ENCODE measurements around the gene GJB4.
"Not testable (repeated sequence)": the region's sequence is repeated elsewhere in the genome, so short reads cannot be mapped to it uniquely, and the experiment has no call there.

Gene GJB4

GRCh38 chr1:34759503-34760357 is at the start of gene GJB4:
GJB4 (plus strand) TSS chr1:34759740; CDS start chr1:34761255, 1,515 bp downstream.
- no peak for DNase-seq (ENCODE audit: low spot score)

- no peak for DNase-seq (ENCODE audit: low spot score)
Observed at GRCh38 chr1:34710812-34711211, 48.7 kb upstream of the GJB4 start.

- no peak for DNase-seq (ENCODE audit: low spot score)
Observed at GRCh38 chr1:34711485-34711884, 48.1 kb upstream of the GJB4 start.

- no peak for DNase-seq (ENCODE audit: low spot score)
Observed at GRCh38 chr1:34712007-34712688, 47.4 kb upstream of the GJB4 start.

- no peak for DNase-seq (ENCODE audit: low spot score)
Observed at GRCh38 chr1:34713443-34713842, 46.1 kb upstream of the GJB4 start.

GRCh38 chr1:34714386-34714785 is 45.2 kb upstream of the GJB4 start:
- DNase-seq (ENCODE audit: low spot score): no peak

- DNase-seq (ENCODE audit: low spot score): no peak
Observed at GRCh38 chr1:34715139-34715538, 44.4 kb upstream of the GJB4 start.

- no peak for DNase-seq (ENCODE audit: low spot score)
Observed at GRCh38 chr1:34721241-34721640, 38.3 kb upstream of the GJB4 start.

GRCh38 chr1:34721646-34722355 is 37.7 kb upstream of the GJB4 start:
- DNase-seq (ENCODE audit: low spot score): no peak

- DNase-seq (ENCODE audit: low spot score): no peak
Observed at GRCh38 chr1:34726861-34727260, 32.7 kb upstream of the GJB4 start.

GRCh38 chr1:34730485-34730884 is 29.1 kb upstream of the GJB4 start:
- no peak for DNase-seq (ENCODE audit: low spot score)

- DNase-seq (ENCODE audit: low spot score): not testable (repeated sequence)
Observed at GRCh38 chr1:34732831-34733230, 26.7 kb upstream of the GJB4 start.

GRCh38 chr1:34736692-34737091 is 22.8 kb upstream of the GJB4 start:
- no peak for DNase-seq (ENCODE audit: low spot score)

- DNase-seq (ENCODE audit: low spot score): not testable (repeated sequence)
Observed at GRCh38 chr1:34737236-34737635, 22.3 kb upstream of the GJB4 start.

GRCh38 chr1:34739613-34740012 is 19.9 kb upstream of the GJB4 start:
- no peak for DNase-seq (ENCODE audit: low spot score)

GRCh38 chr1:34740161-34740868 is 19.2 kb upstream of the GJB4 start:
- no peak for DNase-seq (ENCODE audit: low spot score)

GRCh38 chr1:34742667-34743270 is 16.8 kb upstream of the GJB4 start:
- DNase-seq (ENCODE audit: low spot score): peak; percentile 95

- no peak for DNase-seq (ENCODE audit: low spot score)
Observed at GRCh38 chr1:34743775-34744174, 15.8 kb upstream of the GJB4 start.

- DNase-seq (ENCODE audit: low spot score): no peak
Observed at GRCh38 chr1:34744851-34745250, 14.7 kb upstream of the GJB4 start.

- no peak for DNase-seq (ENCODE audit: low spot score)
Observed at GRCh38 chr1:34745666-34746065, 13.9 kb upstream of the GJB4 start.

- no peak for DNase-seq (ENCODE audit: low spot score)
Observed at GRCh38 chr1:34746101-34746500, 13.4 kb upstream of the GJB4 start.
